GM12873 (cell line): Measurements from ENCODE around the gene HES2.

ENCODE experiments used
- TF ChIP-seq, protein P1 (sequence below): IDR thresholded peaks from 2 replicates; pipeline ENCODE4 v1.5.1; 2012; ENCODE audit warnings: low read depth, mild to moderate bottlenecking, moderate library complexity, low read length, control low read depth; ENCODE audit not compliant: insufficient read depth; ENCODE audit errors: missing control alignments

HES2 gene, protein sequence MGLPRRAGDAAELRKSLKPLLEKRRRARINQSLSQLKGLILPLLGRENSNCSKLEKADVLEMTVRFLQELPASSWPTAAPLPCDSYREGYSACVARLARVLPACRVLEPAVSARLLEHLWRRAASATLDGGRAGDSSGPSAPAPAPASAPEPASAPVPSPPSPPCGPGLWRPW

DNA sequence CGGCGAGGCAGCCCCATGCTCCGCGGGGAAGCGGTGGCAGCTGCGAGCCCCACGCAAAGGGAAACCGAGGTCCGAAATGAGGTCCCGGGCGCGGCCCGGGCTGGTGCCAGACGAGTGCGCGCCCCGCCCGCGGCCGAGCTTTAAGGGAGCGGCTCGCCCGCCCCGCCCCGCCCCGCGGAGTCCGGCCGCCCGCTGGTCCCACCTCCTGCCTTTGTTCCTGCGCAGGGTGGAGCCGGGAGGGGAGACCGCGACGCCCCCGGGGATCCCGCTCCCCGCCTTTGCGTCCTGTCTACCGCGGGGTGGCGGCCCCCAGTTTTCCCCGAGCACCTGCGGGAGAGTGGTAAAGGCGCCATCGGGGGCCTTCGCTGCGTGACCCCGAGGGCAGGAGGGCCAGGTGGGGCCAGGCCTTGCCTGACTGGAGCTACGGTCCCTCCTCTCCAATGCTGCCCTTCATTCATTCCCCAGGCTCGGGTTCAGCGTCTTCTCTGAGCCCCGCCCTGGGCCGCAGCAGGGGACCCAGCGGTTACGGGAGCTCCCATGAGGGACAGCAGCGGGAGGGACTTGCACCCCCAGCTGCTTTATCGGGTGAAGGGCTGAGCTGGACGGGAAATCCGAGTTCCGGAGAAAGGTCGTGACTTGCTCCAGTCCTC, at the start of gene HES2:
Gene HES2, minus strand, starts transcription at position 116 of the 650 bp plus-strand sequence. Its CDS starts 99 bp downstream, at position 17.
- TF ChIP-seq, protein P1, sequence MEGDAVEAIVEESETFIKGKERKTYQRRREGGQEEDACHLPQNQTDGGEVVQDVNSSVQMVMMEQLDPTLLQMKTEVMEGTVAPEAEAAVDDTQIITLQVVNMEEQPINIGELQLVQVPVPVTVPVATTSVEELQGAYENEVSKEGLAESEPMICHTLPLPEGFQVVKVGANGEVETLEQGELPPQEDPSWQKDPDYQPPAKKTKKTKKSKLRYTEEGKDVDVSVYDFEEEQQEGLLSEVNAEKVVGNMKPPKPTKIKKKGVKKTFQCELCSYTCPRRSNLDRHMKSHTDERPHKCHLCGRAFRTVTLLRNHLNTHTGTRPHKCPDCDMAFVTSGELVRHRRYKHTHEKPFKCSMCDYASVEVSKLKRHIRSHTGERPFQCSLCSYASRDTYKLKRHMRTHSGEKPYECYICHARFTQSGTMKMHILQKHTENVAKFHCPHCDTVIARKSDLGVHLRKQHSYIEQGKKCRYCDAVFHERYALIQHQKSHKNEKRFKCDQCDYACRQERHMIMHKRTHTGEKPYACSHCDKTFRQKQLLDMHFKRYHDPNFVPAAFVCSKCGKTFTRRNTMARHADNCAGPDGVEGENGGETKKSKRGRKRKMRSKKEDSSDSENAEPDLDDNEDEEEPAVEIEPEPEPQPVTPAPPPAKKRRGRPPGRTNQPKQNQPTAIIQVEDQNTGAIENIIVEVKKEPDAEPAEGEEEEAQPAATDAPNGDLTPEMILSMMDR: no peak

DNA sequence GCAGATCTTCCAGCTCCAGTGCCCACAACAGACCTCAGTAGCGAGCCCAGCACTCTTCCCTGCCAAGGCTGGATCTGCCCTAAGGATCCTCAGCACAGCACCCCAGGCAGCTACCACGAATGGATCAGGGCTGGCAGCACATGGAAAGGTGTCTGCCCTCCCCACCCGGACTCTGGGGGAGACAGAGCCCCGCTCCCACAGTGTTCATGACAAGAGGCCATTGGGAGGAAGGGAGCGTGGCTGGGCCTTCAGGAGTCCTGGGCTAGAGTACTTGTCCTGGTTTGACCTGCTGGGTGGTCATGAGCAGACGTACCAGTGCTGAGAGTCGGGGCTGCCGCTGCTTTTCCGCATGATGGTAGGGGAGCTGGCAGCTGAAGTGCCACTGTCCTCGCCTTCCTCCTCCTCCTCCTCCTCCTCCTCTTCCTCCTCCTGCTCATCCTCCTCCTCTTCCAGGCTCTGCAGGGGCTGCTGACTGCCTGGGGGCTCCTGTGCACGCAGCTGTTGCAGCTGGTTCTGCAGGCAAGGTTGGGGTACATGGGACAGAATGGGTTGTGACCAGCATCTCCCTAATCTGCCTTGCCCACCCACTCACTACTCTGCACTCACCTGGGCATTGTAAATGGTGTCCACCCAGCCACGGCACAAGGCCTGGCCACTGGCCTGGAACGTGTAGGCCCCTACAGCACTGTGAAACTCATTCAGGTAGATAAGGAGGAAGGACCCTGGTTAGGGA, 49.2 kb upstream of the HES2 start:
- TF ChIP-seq, protein P1: no peak

DNA sequence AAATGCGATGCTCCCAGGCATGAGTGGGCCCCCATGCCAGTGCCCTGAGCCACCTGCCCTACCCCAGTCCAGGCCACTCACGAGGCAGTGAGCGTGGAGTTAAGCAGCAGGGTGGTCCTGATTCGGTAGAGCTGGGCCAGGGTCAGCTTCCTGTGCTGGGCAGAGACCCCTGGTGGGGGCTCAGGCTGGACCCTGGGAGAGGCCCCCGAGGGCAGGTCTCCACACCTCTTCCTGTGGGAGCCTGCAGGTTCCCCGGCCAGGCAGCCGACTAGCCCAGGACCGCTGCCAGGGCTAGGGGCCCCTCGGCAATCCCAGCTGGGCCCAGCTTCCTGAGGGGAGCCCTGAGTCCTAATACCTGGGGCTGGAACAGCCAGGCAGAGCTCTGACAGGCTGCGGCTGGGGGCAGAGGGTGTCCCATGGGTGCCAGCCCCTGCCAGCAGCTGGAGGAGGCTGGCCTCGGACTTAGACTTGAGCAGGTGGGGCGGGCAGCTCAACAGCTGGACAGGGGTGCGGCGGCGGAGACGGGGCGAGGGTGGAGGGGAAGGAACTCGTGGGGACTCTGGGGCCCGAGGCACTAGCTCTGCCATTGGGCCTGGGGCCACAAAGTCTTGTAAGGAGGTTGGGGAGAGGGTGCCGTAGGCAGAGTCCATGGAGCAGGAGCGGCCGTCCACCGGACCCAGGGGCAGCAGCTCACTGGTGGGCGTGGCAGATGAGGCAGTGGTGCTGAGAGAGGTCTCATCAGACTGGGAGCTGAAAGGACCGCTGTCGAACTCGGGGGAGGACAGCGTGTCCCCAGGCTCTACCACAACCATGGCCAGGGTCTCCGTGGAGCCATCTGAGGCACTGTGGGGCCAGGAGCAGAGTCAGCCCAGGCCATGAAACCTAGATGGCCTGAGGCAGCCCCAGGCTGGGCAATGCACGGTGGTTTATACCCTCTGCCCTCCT, 48.3 kb upstream of the HES2 start:
- TF ChIP-seq, protein P1: no peak

DNA sequence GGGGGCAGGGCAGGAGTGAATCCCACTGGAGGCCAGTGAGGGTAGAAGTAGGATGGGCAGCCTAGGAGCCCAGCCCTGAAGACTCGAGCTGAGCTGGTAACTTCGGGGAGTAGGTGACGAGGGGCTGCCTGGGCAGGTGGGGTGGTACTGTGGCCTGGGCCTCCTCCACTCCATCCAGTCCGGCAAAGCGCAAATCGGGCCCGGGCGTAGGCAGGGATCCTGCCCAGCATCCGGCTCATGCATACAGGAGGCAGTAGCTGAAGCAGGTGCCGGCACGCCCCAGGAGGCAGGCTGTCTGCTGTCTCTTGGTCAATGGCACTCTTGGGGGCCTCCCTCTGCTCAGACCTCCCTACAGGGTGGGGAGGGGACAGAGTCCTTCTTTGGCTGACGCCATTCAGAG, 47.5 kb upstream of the HES2 start:
- TF ChIP-seq, protein P1: no peak

DNA sequence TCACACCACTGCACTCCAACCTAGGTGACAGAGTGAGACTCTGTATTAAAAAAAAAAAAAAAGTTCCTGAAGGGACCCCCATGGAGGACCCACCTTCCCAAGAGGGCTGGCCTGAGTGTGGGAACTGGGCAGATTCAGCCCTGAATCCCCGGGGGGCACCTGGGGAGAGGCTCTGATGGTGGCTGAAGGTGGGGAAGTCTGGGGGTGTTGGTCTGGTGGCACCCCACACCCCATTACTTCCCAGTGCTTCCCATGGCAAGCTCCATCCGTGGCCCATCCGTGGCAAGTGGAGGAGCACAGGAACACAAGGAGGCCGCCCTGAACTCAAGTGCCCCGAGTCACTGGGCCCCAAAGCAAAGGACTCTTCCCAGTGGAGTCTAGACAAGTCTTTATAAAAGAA, 47.0 kb upstream of the HES2 start:
- TF ChIP-seq, protein P1: no peak

DNA sequence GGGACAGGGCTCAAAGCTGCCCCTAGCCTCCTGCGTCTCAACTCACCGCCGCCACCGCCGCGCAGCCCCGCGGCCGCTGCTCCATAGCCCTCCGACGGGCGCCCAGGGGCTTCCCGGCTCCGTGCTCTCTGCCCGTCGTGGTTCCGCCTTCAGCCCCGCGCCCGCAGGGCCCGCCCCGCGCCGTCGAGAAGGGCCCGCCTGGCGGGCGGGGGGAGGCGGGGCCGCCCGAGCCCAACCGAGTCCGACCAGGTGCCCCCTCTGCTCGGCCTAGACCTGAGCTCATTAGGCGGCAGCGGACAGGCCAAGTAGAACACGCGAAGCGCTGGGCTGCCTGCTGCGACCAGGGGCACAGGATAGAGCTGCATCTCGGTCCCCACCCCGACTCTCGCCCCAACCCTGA, 46.3 kb upstream of the HES2 start, which contains the start of gene TNFRSF25:
Gene TNFRSF25, minus strand, starts transcription at position 151 of the 400 bp plus-strand sequence. Its CDS starts 66 bp downstream, at position 85.
- TF ChIP-seq, protein P1: no peak

DNA sequence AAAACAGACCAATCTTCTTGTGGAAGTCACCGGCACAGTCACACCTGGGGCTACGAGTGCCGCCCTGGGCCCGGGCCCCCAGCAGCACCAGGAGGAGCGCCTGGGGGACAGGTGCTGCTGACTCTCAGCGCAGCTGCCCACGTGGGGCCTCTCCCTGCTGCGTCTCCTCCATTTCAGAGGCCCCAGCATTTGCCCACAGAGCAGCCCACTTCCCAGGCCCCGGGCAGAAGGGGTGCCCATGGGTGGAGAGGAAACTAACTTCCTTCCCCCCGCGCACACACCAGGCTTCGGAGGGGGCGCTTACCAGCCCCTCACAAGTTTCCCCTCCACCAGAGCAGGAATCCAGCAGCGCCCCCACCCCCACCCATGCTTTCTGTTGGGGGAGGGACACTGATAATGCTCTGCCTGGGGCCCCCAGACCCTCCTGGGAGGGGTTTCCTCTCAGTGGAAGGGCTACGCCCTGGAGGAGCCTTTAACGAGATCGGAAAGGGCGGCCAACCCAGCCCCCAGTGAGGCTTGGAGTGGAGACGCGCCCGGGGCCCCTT, 45.8 kb upstream of the HES2 start:
- TF ChIP-seq, protein P1: no peak
